NT2/D1 (cell line): Measurements from ENCODE around the gene ZNF503.

Source experiments
- SUZ12 ChIP-seq: IDR thresholded peaks from 2 replicates; pipeline ENCODE4 v1.6.1; 2011; ENCODE audit not compliant: insufficient read length, insufficient read depth; ENCODE audit errors: extremely low read depth
- YY1 ChIP-seq: IDR thresholded peaks from 2 replicates; pipeline ENCODE4 v1.6.1; 2011; ENCODE audit not compliant: insufficient read length, insufficient read depth

DNA sequence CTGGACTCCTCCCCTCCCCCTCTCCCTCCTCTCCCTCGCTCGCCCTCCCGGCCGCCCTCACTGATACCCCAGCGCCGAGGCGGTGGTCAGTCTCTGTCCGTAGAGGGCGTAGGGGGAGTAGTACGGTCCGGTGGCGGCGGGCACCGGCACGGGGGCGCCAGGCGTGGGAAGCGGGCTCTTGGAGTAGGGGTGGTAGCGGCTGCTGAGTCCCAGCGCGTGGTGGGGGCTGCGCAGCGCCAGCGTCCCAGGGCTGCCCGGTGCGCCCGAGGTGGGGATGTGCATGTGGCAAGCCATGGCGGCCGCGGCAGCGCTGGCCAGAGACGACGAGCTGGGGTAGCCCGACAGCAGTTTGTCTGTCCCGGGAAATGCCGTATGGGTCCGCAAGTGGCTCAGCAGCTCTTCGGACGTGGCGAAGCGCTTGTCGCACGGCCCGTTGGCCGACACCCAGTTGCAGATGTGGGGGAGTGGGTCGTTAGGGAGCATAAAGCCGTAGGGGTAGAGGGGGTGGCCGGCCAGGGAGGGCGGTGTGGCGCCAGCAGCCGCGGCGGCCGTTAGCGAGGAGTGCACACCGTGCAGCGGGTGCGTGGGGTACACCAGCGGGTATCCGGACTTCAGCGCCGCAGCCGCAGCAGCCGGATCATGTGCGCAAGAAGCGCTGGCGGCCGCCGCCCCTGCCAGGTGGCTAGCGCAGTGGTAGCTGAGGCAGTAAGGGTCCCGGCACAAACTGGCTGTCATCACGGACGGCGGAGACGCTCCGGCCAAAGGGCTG, 2.7 kb downstream of the ZNF503 start:
- TF ChIP-seq YY1, result no peak
- no peak for TF ChIP-seq SUZ12
